HG03439 (cell line): Measurements from ENCODE around the gene ZNF358.

Source experiments
- ATAC-seq: cut with Tn5 transposase; IDR thresholded peaks from one replicate; pipeline ENCODE4 v1.9.1; 2021; ENCODE audit warnings: mild to moderate bottlenecking, moderate library complexity; ENCODE audit not compliant: unreplicated experiment

ZNF358 gene

GRCh38 chr19:7519361-7520130 is 3.6 kb downstream of the ZNF358 start:
- ATAC-seq: no peak

- no peak for ATAC-seq
Observed at GRCh38 chr19:7520131-7521051, 4.5 kb downstream of the ZNF358 start.

GRCh38 chr19:7521551-7522071 is 5.7 kb downstream of the ZNF358 start:
- no peak for ATAC-seq

GRCh38 chr19:7522072-7522922 is 6.4 kb downstream of the ZNF358 start, which contains the start of gene MCOLN1:
Gene MCOLN1 (plus strand): TSS chr19:7522624. CDS start chr19:7522751, 127 bp downstream.
- ATAC-seq: peak; percentile 81

- no peak for ATAC-seq
Observed at GRCh38 chr19:7522923-7523667, 7.2 kb downstream of the ZNF358 start.

GRCh38 chr19:7524523-7524922 is 8.6 kb downstream of the ZNF358 start:
- no peak for ATAC-seq

- ATAC-seq: no peak
Observed at GRCh38 chr19:7524992-7525739, 9.3 kb downstream of the ZNF358 start.

- no peak for ATAC-seq
Observed at GRCh38 chr19:7526059-7526929, 10.4 kb downstream of the ZNF358 start.

GRCh38 chr19:7527516-7528191 is 11.8 kb downstream of the ZNF358 start:
- ATAC-seq: no peak

- ATAC-seq: no peak
Observed at GRCh38 chr19:7528192-7528519, 12.3 kb downstream of the ZNF358 start.

GRCh38 chr19:7528522-7529245 is 12.8 kb downstream of the ZNF358 start:
- ATAC-seq: no peak

GRCh38 chr19:7529246-7529600 is 13.3 kb downstream of the ZNF358 start:
- ATAC-seq: no peak

- no peak for ATAC-seq
Observed at GRCh38 chr19:7529610-7530490, 13.9 kb downstream of the ZNF358 start.

GRCh38 chr19:7533281-7533885 is 17.5 kb downstream of the ZNF358 start:
- no peak for ATAC-seq

- no peak for ATAC-seq
Observed at GRCh38 chr19:7533925-7534480, 18.1 kb downstream of the ZNF358 start.
